ENCODE results near the gene GNB1L. TPM values are rescaled to one million over a fixed set of nuclear protein-coding genes. Genes with fewer than 3 reads are reported as not detected.

The GNB1L gene
- total and polyA plus RNA-seq, 5 donors: 2.1 to 4.9 (median 3.9) TPM

- no peak overlapping the region for H3K4me3 ChIP-seq (ENCODE audit: low read length)
- H3K27me3 ChIP-seq (ENCODE audit: control insufficient read depth, insufficient read depth): no peaks in the 10 kb centered on the region
- peak; percentile 53 to 72 for ATAC-seq
- peak; percentile 71 to 80 (median 78) for DNase-seq
- intact Hi-C loops (cut with DNase I): no loop called here
- H3K9me3 ChIP-seq (ENCODE audit: control insufficient read depth, low read length): no peaks in the 10 kb centered on the region
- 45% methylated on average over 27 of the region's 27 CpGs for WGBS
- H3K27ac ChIP-seq (ENCODE audit: low read length): peak overlapping the region; percentile 1
- H3K4me1 ChIP-seq (ENCODE audit: control insufficient read depth, insufficient read depth, low read length): no peaks in the 10 kb centered on the region
Observed at GRCh38 chr22:19880786-19881569, 26.3 kb upstream of the GNB1L start.

GRCh38 chr22:19879992-19880785 lies 25.5 kb upstream of the GNB1L start:
- Histone ChIP-seq H3K27ac (ENCODE audit: low read length) (no peak overlapping the region), H3K4me1 (ENCODE audit: control insufficient read depth, insufficient read depth, low read length) (no peaks in the 10 kb centered on the region), H3K9me3 (ENCODE audit: control insufficient read depth, low read length) (no peaks in the 10 kb centered on the region), H3K4me3 (ENCODE audit: low read length) (no peak overlapping the region), H3K27me3 (ENCODE audit: control insufficient read depth, insufficient read depth) (no peaks in the 10 kb centered on the region)
- DNase-seq (peak; percentile 9 to 49 (median 34)), ATAC-seq (no peak)
- WGBS: 94% methylated on average over 34 of the region's 34 CpGs
- intact Hi-C loops (cut with DNase I): no loop called here

- Histone ChIP-seq H3K4me1 (ENCODE audit: control insufficient read depth, insufficient read depth, low read length) (no peaks in the 10 kb centered on the region), H3K4me3 (ENCODE audit: low read length) (no peak overlapping the region), H3K27me3 (ENCODE audit: control insufficient read depth, insufficient read depth) (no peaks in the 10 kb centered on the region), H3K27ac (ENCODE audit: low read length) (no peak overlapping the region), H3K9me3 (ENCODE audit: control insufficient read depth, low read length) (no peaks in the 10 kb centered on the region)
- ATAC-seq (no peak), DNase-seq (peak in 2 of 3 donors; percentile 4 to 47)
- intact Hi-C loops (cut with DNase I): no loop called here
- WGBS: 78% methylated on average over 4 of the region's 4 CpGs
Observed at GRCh38 chr22:19879643-19879991, 24.9 kb upstream of the GNB1L start.

- H3K4me1 ChIP-seq (ENCODE audit: control insufficient read depth, insufficient read depth, low read length): no peaks in the 10 kb centered on the region
- no peak overlapping the region for H3K4me3 ChIP-seq (ENCODE audit: low read length)
- H3K9me3 ChIP-seq (ENCODE audit: control insufficient read depth, low read length): no peaks in the 10 kb centered on the region
- intact Hi-C loops (cut with DNase I): no loop called here
- DNase-seq: peak; percentile 1 to 39 (median 36)
- no peaks in the 10 kb centered on the region for H3K27me3 ChIP-seq (ENCODE audit: control insufficient read depth, insufficient read depth)
- H3K27ac ChIP-seq (ENCODE audit: low read length): no peak overlapping the region
- 93% methylated on average over 13 of the region's 13 CpGs for WGBS
- no peak for ATAC-seq
Observed at GRCh38 chr22:19879246-19879570, 24.5 kb upstream of the GNB1L start.

- 88% methylated on average over 16 of the region's 16 CpGs for WGBS
- H3K27me3 ChIP-seq (ENCODE audit: control insufficient read depth, insufficient read depth): no peaks in the 10 kb centered on the region
- DNase-seq (peak in 2 of 3 donors; percentile 10 to 45), ATAC-seq (no peak)
- H3K4me3 ChIP-seq (ENCODE audit: low read length): no peak overlapping the region
- no peaks in the 10 kb centered on the region for H3K4me1 ChIP-seq (ENCODE audit: control insufficient read depth, insufficient read depth, low read length)
- intact Hi-C loops (cut with DNase I): no loop called here
- no peaks in the 10 kb centered on the region for H3K9me3 ChIP-seq (ENCODE audit: control insufficient read depth, low read length)
- no peak overlapping the region for H3K27ac ChIP-seq (ENCODE audit: low read length)
Observed at GRCh38 chr22:19878461-19879245, 24.0 kb upstream of the GNB1L start.

GRCh38 chr22:19877626-19878339 lies 23.1 kb upstream of the GNB1L start:
- WGBS: 91% methylated on average over 20 of the region's 20 CpGs
- DNase-seq: peak in 2 of 3 donors; percentile 35 to 41

GRCh38 chr22:19876941-19877625 lies 22.4 kb upstream of the GNB1L start:
- Histone ChIP-seq H3K27me3 (ENCODE audit: control insufficient read depth, insufficient read depth) (no peaks in the 10 kb centered on the region), H3K4me3 (ENCODE audit: low read length) (no peak overlapping the region), H3K9me3 (ENCODE audit: control insufficient read depth, low read length) (no peaks in the 10 kb centered on the region), H3K4me1 (ENCODE audit: control insufficient read depth, insufficient read depth, low read length) (no peaks in the 10 kb centered on the region), H3K27ac (ENCODE audit: low read length) (no peak overlapping the region)
- 92% methylated on average over 18 of the region's 18 CpGs for WGBS
- ATAC-seq: no peak
- DNase-seq: peak; percentile 10 to 51 (median 44)
- intact Hi-C loops (cut with DNase I): no loop called here

More at GRCh38 chr22:19877626-19878339, 23.1 kb upstream of the GNB1L start:
- H3K9me3 ChIP-seq (ENCODE audit: control insufficient read depth, low read length): no peaks in the 10 kb centered on the region
- ATAC-seq: no peak
- H3K4me3 ChIP-seq (ENCODE audit: low read length): no peak overlapping the region
- intact Hi-C loops (cut with DNase I): no loop called here
- no peak overlapping the region for H3K27ac ChIP-seq (ENCODE audit: low read length)
- H3K4me1 ChIP-seq (ENCODE audit: control insufficient read depth, insufficient read depth, low read length): no peaks in the 10 kb centered on the region
- H3K27me3 ChIP-seq (ENCODE audit: control insufficient read depth, insufficient read depth): no peaks in the 10 kb centered on the region

- intact Hi-C loops (cut with DNase I): no loop called here
- WGBS: 80% methylated on average over 21 of the region's 21 CpGs
- no peaks in the 10 kb centered on the region for H3K27me3 ChIP-seq (ENCODE audit: control insufficient read depth, insufficient read depth)
- peak; percentile 27 to 64 (median 54) for DNase-seq
- H3K27ac ChIP-seq (ENCODE audit: low read length): no peak overlapping the region
- peak; percentile 12 to 15 for ATAC-seq
- no peaks in the 10 kb centered on the region for H3K9me3 ChIP-seq (ENCODE audit: control insufficient read depth, low read length)
- no peaks in the 10 kb centered on the region for H3K4me1 ChIP-seq (ENCODE audit: control insufficient read depth, insufficient read depth, low read length)
- H3K4me3 ChIP-seq (ENCODE audit: low read length): no peak overlapping the region
Observed at GRCh38 chr22:19876314-19876940, 21.8 kb upstream of the GNB1L start.

GRCh38 chr22:19875531-19876313 lies 21.0 kb upstream of the GNB1L start:
- no peak overlapping the region for H3K4me3 ChIP-seq (ENCODE audit: low read length)
- ATAC-seq (peak; percentile 9 to 65), DNase-seq (peak; percentile 61 to 74 (median 67))
- no peaks in the 10 kb centered on the region for H3K9me3 ChIP-seq (ENCODE audit: control insufficient read depth, low read length)
- 74% methylated on average over 23 of the region's 23 CpGs for WGBS
- no peaks in the 10 kb centered on the region for H3K4me1 ChIP-seq (ENCODE audit: control insufficient read depth, insufficient read depth, low read length)
- no peaks in the 10 kb centered on the region for H3K27me3 ChIP-seq (ENCODE audit: control insufficient read depth, insufficient read depth)
- H3K27ac ChIP-seq (ENCODE audit: low read length): no peak overlapping the region
- intact Hi-C loops (cut with DNase I): no loop called here

All from right cardiac atrium (tissue), 5 donors.